Muscle of arm (tissue), 14 donors: ENCODE measurements around the gene RAB40A. TPM values are rescaled to one million over a fixed set of nuclear protein-coding genes. Genes with fewer than 3 reads are reported as not detected.

ENCODE experiments used
- DNase-seq: peaks from one replicate; pipeline ENCODE4 v3.0.0-alpha.2; 2013
- long read RNA-seq, 11 donors: transcript quantifications; one replicate each; lab custom pipeline, GENCODE V29; 2026
- polyA plus RNA-seq, 12 donors: library from polyadenylated mRNA; unstranded; fragments of 120-200 nt; gene quantifications; one replicate each; pipeline ENCODE4 v1.2.1, GENCODE V29; 2013; ENCODE audit not compliant: insufficient read length in 12 of 12

The RAB40A gene
- 1 to 10 TPM in 4 of 12 donors, under 1 TPM in 6, not detected in 2; 0.37 to 2.2 (median 0.78) TPM for polyA plus RNA-seq
- long read RNA-seq, donor 1, transcript RAB40A-202 (1 exons, 3,126 nt), result major isoform, 8 of 8 reads
- long read RNA-seq, donor 1, partial matches to known transcripts, result 0 of 8 reads
- long read RNA-seq, donor 1, other reads (novel, unspliced or antisense), result 0 of 8 reads
- long read RNA-seq, donor 2, result 0 reads
- long read RNA-seq, donor 3, result 0 reads
- long read RNA-seq, donor 4, partial matches to known transcripts, result 0 of 2 reads
- long read RNA-seq, donor 4, other reads (novel, unspliced or antisense), result 0 of 2 reads
- long read RNA-seq, donor 5, partial matches to known transcripts, result 0 of 1 reads
- long read RNA-seq, donor 5, other reads (novel, unspliced or antisense), result 0 of 1 reads
- long read RNA-seq, donor 6, result 0 reads
- long read RNA-seq, donor 7, partial matches to known transcripts, result 0 of 1 reads
- long read RNA-seq, donor 7, other reads (novel, unspliced or antisense), result 0 of 1 reads
- long read RNA-seq, donor 8, result 0 reads
- long read RNA-seq, donor 9, partial matches to known transcripts, result 24 of 126 reads
- long read RNA-seq, donor 9, other reads (novel, unspliced or antisense), result 101 of 126 reads
- long read RNA-seq, donor 10, result 0 reads
- long read RNA-seq, donor 11, result 0 reads

GRCh38 chrX:103519389-103519788 is at the start of gene RAB40A:
Gene RAB40A, minus strand, starts transcription at chrX:103519489. Its CDS starts 18,733 bp downstream, at chrX:103500756.
- DNase-seq, result no peak

- no peak for DNase-seq
These were observed 46.5 kb upstream of the RAB40A start for GRCh38 chrX:103565752-103566151.

- DNase-seq, result no peak
These were observed 45.9 kb upstream of the RAB40A start for GRCh38 chrX:103565197-103565596.

GRCh38 chrX:103562801-103563200 is 43.5 kb upstream of the RAB40A start:
- no peak for DNase-seq

GRCh38 chrX:103560256-103560655 is 41.0 kb upstream of the RAB40A start:
- DNase-seq, result no peak

- DNase-seq, result no peak
These were observed 37.8 kb upstream of the RAB40A start for GRCh38 chrX:103556963-103557612.

GRCh38 chrX:103554687-103555424 is 35.6 kb upstream of the RAB40A start:
- DNase-seq, result peak; percentile 79

GRCh38 chrX:103552236-103552635 is 32.9 kb upstream of the RAB40A start:
- no peak for DNase-seq

- DNase-seq, result no peak
These were observed 31.2 kb upstream of the RAB40A start for GRCh38 chrX:103550415-103551051.

GRCh38 chrX:103549916-103550315 is 30.6 kb upstream of the RAB40A start:
- no peak for DNase-seq

GRCh38 chrX:103540145-103540544 is 20.9 kb upstream of the RAB40A start:
- DNase-seq, result no peak

GRCh38 chrX:103539695-103540094 is 20.4 kb upstream of the RAB40A start:
- DNase-seq, result no peak

- no peak for DNase-seq
These were observed 19.4 kb upstream of the RAB40A start for GRCh38 chrX:103538728-103539127.

GRCh38 chrX:103537871-103538387 is 18.6 kb upstream of the RAB40A start:
- DNase-seq, result no peak

GRCh38 chrX:103536732-103537131 is 17.4 kb upstream of the RAB40A start:
- no peak for DNase-seq

- no peak for DNase-seq
These were observed 16.8 kb upstream of the RAB40A start for GRCh38 chrX:103536071-103536470.

GRCh38 chrX:103535206-103535605 is 15.9 kb upstream of the RAB40A start:
- DNase-seq, result no peak

GRCh38 chrX:103533511-103534216 is 14.4 kb upstream of the RAB40A start:
- peak; percentile 85 for DNase-seq

GRCh38 chrX:103531002-103531401 is 11.7 kb upstream of the RAB40A start:
- no peak for DNase-seq

GRCh38 chrX:103530545-103530944 is 11.3 kb upstream of the RAB40A start:
- DNase-seq, result no peak

GRCh38 chrX:103529550-103529949 is 10.3 kb upstream of the RAB40A start:
- DNase-seq, result no peak
